HepG2 (cell line): Measurements from ENCODE around the gene ITPRIP.

Experiments used
- CAMTA2 ChIP-seq: sonication (generic); formaldehyde crosslinking; IDR thresholded peaks from 2 replicates; pipeline ENCODE4 v1.4.0; 2020; ENCODE audit warnings: mild to moderate bottlenecking, missing genetic modification reagents, borderline replicate concordance
- GPN1 ChIP-seq: sonication (generic); formaldehyde crosslinking; IDR thresholded peaks from 2 replicates; pipeline ENCODE4 v1.5.1; 2020; ENCODE audit warnings: missing genetic modification reagents, borderline replicate concordance
- KDM1A ChIP-seq: IDR thresholded peaks from 2 replicates; pipeline ENCODE4 v1.6.1; 2016; ENCODE audit warnings: missing compliant biosample characterization
- POLR2AphosphoS5 ChIP-seq: IDR thresholded peaks from 2 replicates; pipeline ENCODE4 v1.6.1; 2012; ENCODE audit warnings: low read depth, low read length
- TBL1XR1 ChIP-seq: fragments of 150-350 bp; IDR thresholded peaks from 2 replicates; pipeline ENCODE4 v1.6.1; 2014; ENCODE audit warnings: borderline replicate concordance, low read length; ENCODE audit not compliant: partially characterized antibody
- TMF1 ChIP-seq: sonication (generic); formaldehyde crosslinking; IDR thresholded peaks from 2 replicates; pipeline ENCODE4 v1.8.1; 2022; ENCODE audit warnings: low read depth, missing genetic modification reagents
- ZNF232 ChIP-seq: sonication (generic); formaldehyde crosslinking; IDR thresholded peaks from 2 replicates; pipeline ENCODE4 v1.4.0; 2020; ENCODE audit warnings: missing genetic modification reagents, borderline replicate concordance
- TF ChIP-seq, protein P1 (sequence below): sonication (generic); formaldehyde crosslinking; IDR thresholded peaks from 2 replicates; pipeline ENCODE4 v1.5.0; 2020; ENCODE audit warnings: mild to moderate bottlenecking, missing genetic modification reagents

DNA sequence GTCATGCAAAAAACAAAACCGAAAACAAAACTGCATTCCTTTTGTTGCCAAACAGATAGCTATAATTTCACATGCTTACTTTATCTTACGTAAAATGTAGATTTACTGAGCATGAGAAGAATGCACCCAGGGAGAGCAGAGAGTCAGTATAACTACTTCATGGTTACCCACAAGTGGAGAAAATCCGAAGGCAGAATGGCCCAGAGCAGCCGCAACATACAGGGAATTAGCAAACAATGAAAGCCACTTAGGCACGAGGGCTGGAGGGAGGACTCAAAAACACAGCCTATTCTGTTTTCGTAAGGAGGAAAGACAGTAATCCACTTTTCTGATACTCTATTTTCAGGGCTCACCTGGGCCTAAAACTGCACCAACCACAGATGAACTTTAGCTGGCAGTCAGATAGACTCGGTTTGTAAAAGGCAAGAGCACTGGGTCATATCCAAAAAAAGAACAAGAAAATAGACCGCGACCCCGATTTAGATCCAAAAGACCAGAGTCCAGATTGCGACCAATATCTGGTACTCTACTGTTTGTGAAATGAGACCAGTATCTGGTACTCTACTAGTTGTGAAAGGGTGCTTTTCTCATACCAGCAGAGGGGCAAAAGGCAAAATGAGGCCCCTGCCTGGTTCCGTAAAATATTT lies 1.3 kb downstream of the ITPRIP start:
- TF ChIP-seq ZNF232 (CRISPR knock-in tag) (no peak), KDM1A (CRISPR knock-in tag) (no peak), TMF1 (no peak), CAMTA2 (CRISPR knock-in tag) (no peak), POLR2AphosphoS5 (no peak), GPN1 (CRISPR knock-in tag) (no peak), TBL1XR1 (no peak)
- TF ChIP-seq, protein P1, sequence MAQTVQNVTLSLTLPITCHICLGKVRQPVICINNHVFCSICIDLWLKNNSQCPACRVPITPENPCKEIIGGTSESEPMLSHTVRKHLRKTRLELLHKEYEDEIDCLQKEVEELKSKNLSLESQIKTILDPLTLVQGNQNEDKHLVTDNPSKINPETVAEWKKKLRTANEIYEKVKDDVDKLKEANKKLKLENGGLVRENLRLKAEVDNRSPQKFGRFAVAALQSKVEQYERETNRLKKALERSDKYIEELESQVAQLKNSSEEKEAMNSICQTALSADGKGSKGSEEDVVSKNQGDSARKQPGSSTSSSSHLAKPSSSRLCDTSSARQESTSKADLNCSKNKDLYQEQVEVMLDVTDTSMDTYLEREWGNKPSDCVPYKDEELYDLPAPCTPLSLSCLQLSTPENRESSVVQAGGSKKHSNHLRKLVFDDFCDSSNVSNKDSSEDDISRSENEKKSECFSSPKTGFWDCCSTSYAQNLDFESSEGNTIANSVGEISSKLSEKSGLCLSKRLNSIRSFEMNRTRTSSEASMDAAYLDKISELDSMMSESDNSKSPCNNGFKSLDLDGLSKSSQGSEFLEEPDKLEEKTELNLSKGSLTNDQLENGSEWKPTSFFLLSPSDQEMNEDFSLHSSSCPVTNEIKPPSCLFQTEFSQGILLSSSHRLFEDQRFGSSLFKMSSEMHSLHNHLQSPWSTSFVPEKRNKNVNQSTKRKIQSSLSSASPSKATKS (CRISPR knock-in tag): no peak
